Esophagus muscularis mucosa (tissue), 4 donors: ENCODE measurements around the gene FFAR3. TPM values are rescaled to one million over a fixed set of nuclear protein-coding genes. Genes with fewer than 3 reads are reported as not detected.

ENCODE experiments used
- DNase-seq: peaks from one replicate; pipeline ENCODE4 v3.0.0-alpha.2; 2017; ENCODE audit errors: extremely low spot score
- H3K27ac ChIP-seq, 4 donors: fragments of 200-600 bp; sonication (generic); replicated peaks in 1 of 4; 1 replicate in 3 of 4; 2 replicates in 1 of 4; pipeline ENCODE4 v1.5.1; 2016 to 2019; ENCODE audit warnings: mild to moderate bottlenecking in 1 of 4
- H3K27me3 ChIP-seq, 4 donors: fragments of 200-600 bp; sonication (generic); one replicate each; pipeline versions ENCODE4 v1.5.1 to v1.6.0; 2016 to 2019
- H3K36me3 ChIP-seq, 4 donors: fragments of 200-600 bp; sonication (generic); one replicate each; pipeline ENCODE4 v1.5.1; 2016 to 2019
- H3K4me1 ChIP-seq, 4 donors: fragments of 200-600 bp; sonication (generic); one replicate each; pipeline ENCODE4 v1.5.1; 2016 to 2019
- H3K4me3 ChIP-seq, 4 donors: fragments of 200-600 bp; sonication (generic); 1 replicate in 2 of 4; 2 replicates in 2 of 4; pipeline ENCODE4 v1.5.1; 2016 to 2019; ENCODE audit warnings: mild to moderate bottlenecking in 4 of 4, moderate library complexity in 1 of 4
- H3K9me3 ChIP-seq, 4 donors: fragments of 200-600 bp; sonication (generic); 1 replicate in 3 of 4; 2 replicates in 1 of 4; pipeline ENCODE4 v1.5.1; 2016 to 2019
- EP300 ChIP-seq: sonication (generic); formaldehyde crosslinking; IDR thresholded peaks from one replicate; pipeline ENCODE4 v1.6.1; 2017; ENCODE audit warnings: antibody characterized with exemption
- POLR2A ChIP-seq: fragments of 450-650 bp; IDR thresholded peaks from one replicate; pipeline ENCODE4 v1.6.1; 2017; ENCODE audit warnings: antibody characterized with exemption, moderate library complexity, mild to moderate bottlenecking, low read depth
- POLR2AphosphoS5 ChIP-seq, 2 donors: sonication (generic); formaldehyde crosslinking; IDR thresholded peaks; one replicate each; pipeline ENCODE4 v1.6.1; 2017; ENCODE audit warnings: antibody characterized with exemption in 2 of 2
- WGBS: methylation state at CpG from one replicate; pipeline ENCODE4 v1.1.5; 2018; 5-methylcytosine and 5-hydroxymethylcytosine counted together
- intact Hi-C: fragments of 100-400 bp; cut with DNase I; formaldehyde crosslinking; loops from one replicate; pipeline ENCODE4 v1.15.1; 2023
- total RNA-seq, 4 donors: library from RNA; depleted of rRNA; stranded (reverse); fragments of >200 nt; gene quantifications; one replicate each; pipeline versions ENCODE4 v1.1.0 to v1.2.1, GENCODE V29; 2016
- TF ChIP-seq, protein P1 (sequence below), 3 experiments: fragments of 200-600 bp in 2 of 3; fragments of 450-650 bp in 1 of 3; sonication (generic) in 2 of 3; IDR thresholded peaks; one replicate each; pipeline ENCODE4 v1.5.1; 2017 to 2019; ENCODE audit warnings: antibody characterized with exemption in 3 of 3, mild to moderate bottlenecking in 2 of 3, moderate library complexity in 1 of 3

FFAR3 gene
- total RNA-seq, 4 donors from 2014 or later, result 0.17 to 2.3 TPM; not detected in 2

DNA sequence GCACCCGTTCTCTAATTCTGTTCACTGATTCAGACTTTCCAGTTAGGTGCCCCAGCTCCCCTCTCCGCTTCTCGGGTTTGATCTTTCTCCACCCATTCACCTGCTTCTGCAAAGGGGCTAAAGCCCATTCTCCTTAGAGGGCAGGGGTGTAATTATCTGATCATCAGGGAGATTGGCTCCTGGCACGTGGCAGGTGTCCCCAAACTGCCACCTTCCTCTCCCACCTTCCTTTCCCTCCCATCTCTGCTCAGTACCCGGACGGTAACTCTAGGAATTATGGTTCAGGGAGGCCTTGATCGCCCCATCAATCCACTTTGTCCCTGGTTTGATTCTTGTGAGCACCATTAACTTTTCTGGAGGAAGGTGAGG is 10.3 kb upstream of the FFAR3 start:
- no peak for TF ChIP-seq POLR2A
- TF ChIP-seq POLR2AphosphoS5 (IDR thresholded peaks at IDR 0.05), result no peak
- TF ChIP-seq, protein P1, sequence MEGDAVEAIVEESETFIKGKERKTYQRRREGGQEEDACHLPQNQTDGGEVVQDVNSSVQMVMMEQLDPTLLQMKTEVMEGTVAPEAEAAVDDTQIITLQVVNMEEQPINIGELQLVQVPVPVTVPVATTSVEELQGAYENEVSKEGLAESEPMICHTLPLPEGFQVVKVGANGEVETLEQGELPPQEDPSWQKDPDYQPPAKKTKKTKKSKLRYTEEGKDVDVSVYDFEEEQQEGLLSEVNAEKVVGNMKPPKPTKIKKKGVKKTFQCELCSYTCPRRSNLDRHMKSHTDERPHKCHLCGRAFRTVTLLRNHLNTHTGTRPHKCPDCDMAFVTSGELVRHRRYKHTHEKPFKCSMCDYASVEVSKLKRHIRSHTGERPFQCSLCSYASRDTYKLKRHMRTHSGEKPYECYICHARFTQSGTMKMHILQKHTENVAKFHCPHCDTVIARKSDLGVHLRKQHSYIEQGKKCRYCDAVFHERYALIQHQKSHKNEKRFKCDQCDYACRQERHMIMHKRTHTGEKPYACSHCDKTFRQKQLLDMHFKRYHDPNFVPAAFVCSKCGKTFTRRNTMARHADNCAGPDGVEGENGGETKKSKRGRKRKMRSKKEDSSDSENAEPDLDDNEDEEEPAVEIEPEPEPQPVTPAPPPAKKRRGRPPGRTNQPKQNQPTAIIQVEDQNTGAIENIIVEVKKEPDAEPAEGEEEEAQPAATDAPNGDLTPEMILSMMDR (IDR thresholded peaks at IDR 0.05), result no peak
- TF ChIP-seq EP300, result no peak

DNA sequence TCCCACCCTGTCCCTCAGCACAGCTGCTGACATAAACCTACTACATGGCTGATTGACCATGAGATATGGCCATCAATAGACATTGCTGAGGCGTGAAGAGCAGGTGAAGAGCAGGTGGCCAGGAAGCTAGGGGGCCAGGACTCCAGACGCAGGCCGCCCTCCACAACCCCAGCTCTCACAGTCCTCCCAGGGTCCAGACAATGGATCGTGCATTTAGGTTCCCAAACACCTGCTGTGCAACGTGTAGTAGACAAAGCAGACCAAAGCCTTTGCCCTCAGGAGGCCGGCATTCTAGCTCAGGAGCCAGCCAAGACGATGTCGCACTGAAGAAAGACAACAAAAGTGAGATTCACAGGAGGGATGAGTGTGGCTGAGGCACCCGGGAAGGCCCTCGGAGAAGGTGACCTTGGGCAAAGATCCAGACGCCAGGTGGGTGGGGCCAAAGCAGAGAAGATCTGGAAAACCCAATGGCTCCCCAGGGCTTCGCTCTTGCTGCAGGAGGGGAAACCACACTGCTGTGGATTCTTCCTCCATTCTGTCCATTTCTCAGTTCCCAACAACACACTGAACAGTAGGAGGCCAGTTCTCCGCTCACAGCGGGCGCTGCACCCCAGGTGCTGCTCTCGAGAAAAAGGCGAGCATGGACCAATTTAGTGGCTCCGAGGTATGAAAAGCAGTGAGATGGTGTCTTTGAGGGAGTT is 9.2 kb upstream of the FFAR3 start:
- Histone ChIP-seq H3K27me3 (peaks cover 0 to 62% (median 0%) of the 10 kb centered on the region in 4 donors), H3K4me3 (no peak overlapping the region), H3K36me3 (no peaks in the 10 kb centered on the region), H3K27ac (no peak overlapping the region), H3K9me3 (no peaks in the 10 kb centered on the region), H3K4me1 (peaks cover 0 to 3% (median 0%) of the 10 kb centered on the region in 4 donors)
- TF ChIP-seq EP300 (no peak), POLR2A (no peak), POLR2AphosphoS5 (IDR thresholded peaks at IDR 0.05) (no peak)
- TF ChIP-seq, protein P1 (IDR thresholded peaks at IDR 0.05), result no peak
- peak; percentile 72 for DNase-seq
- intact Hi-C loops, result no loop called here
- 91% methylated on average over 16 of the region's 18 CpGs for WGBS

More for the DNA sequence above, 10.3 kb upstream of the FFAR3 start:
- H3K4me1 ChIP-seq, result peaks cover 0 to 3% (median 0%) of the 10 kb centered on the region in 4 donors
- peaks cover 0 to 55% (median 0%) of the 10 kb centered on the region in 4 donors for H3K27me3 ChIP-seq
- H3K4me3 ChIP-seq, result no peak overlapping the region
- H3K36me3 ChIP-seq, result no peaks in the 10 kb centered on the region
- no peak overlapping the region for H3K27ac ChIP-seq
- WGBS, result 80% methylated on average over 7 of the region's 7 CpGs
- intact Hi-C loops, result no loop called here
- peak; percentile 19 for DNase-seq
- H3K9me3 ChIP-seq, result no peaks in the 10 kb centered on the region

DNA sequence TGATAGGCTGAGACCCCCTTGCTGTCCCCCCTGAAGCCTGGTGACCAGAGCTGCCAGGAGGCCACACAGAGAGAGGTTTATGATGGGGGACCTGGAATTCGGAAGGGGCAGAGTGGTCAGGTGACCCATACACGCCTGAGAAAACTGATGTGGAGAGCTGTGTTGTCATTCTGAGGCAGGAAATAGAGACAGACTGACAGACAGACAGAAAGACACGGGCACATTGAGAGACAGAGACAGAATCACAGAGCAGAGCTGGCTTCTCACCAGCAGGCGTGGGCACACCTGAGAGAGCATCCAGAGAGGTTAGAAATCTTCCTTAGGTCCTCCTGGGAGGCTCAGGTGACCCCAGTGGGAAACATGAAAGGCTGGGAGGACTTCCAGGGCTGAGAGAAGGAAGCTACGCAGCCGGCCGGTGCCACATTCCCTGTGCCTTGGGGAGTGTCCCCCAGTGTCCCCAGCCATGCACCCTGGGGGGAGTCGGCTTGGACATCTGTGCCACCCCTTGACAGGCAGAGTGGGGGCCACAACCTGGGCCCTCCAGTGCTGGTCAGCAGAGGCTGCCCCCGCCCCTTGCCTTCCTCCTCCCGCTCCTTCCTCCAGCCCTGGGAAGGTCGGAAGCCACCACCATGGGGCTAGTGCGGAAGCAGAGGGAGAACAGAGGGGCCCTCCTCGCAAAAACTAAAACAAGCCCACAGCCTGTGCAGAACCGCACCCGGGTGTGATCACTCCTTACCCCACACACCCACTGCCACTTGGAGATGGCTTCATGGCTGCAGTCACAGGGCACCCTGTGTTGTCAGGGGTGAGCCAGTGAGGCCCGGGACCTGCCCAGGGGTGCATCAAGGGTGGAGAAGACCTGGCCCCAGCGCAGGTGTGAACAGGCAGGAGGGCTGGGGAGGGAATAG is 8.4 kb upstream of the FFAR3 start:
- no peak overlapping the region for H3K27ac ChIP-seq
- DNase-seq, result peak; percentile 50
- no peaks in the 10 kb centered on the region for H3K9me3 ChIP-seq
- no peaks in the 10 kb centered on the region for H3K36me3 ChIP-seq
- H3K4me1 ChIP-seq, result peaks cover 0 to 3% (median 0%) of the 10 kb centered on the region in 4 donors
- peaks cover 0 to 70% (median 0%) of the 10 kb centered on the region in 4 donors for H3K27me3 ChIP-seq
- no peak for TF ChIP-seq POLR2AphosphoS5 (IDR thresholded peaks at IDR 0.05)
- TF ChIP-seq EP300, result no peak
- TF ChIP-seq, protein P1 (IDR thresholded peaks at IDR 0.05), result no peak
- no peak for TF ChIP-seq POLR2A
- intact Hi-C loops, result loop anchor here (5.0 kb wide), 1 partner anchor 142 kb away; the partner anchor contains the start of gene KRTDAP
- no peak overlapping the region for H3K4me3 ChIP-seq
- 80% methylated on average over 13 of the region's 17 CpGs for WGBS

DNA sequence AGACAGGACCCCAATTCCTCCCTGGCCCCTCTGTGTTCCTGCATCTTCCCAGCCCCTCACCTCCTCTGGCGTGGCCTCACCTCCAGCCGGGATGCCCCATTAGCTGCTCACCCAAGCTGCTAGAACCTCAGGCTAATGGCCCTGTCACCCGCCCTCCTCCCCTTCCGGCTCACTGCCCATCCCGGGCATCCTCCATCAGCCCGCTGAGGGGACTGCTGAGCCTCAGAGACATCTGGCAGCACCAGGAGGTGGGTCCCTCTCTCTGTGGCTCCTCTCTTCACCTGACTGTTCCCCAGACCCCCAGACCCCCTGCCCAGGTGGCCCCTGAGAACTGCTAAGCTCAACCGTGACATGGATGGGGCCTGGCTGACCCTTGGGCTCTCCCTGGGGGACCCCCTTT is 7.7 kb upstream of the FFAR3 start:
- intact Hi-C loops, result loop anchor here (5.0 kb wide), 1 partner anchor 142 kb away; the partner anchor contains the start of gene KRTDAP
- peaks cover 0 to 74% (median 0%) of the 10 kb centered on the region in 4 donors for H3K27me3 ChIP-seq
- 83% methylated on average over 7 of the region's 7 CpGs for WGBS
- H3K36me3 ChIP-seq, result no peaks in the 10 kb centered on the region
- H3K9me3 ChIP-seq, result no peaks in the 10 kb centered on the region
- no peak overlapping the region for H3K4me3 ChIP-seq
- no peak for TF ChIP-seq POLR2A
- no peak for TF ChIP-seq POLR2AphosphoS5 (IDR thresholded peaks at IDR 0.05)
- TF ChIP-seq, protein P1 (IDR thresholded peaks at IDR 0.05), result no peak
- no peak for TF ChIP-seq EP300
- H3K27ac ChIP-seq, result no peak overlapping the region
- H3K4me1 ChIP-seq, result peaks cover 0 to 3% (median 0%) of the 10 kb centered on the region in 4 donors
- DNase-seq, result peak; percentile 70
